AG04449 (cell line): ENCODE results near the gene RAB13.
"Not testable (repeated sequence)": the region's sequence is repeated elsewhere in the genome, so short reads cannot be mapped to it uniquely, and the experiment has no call there.

Source experiments
- CTCF ChIA-PET: fragments of 350-600 bp; formaldehyde crosslinking; extraction: SDS; loops from one replicate; lab custom pipeline; 2021; ENCODE audit warnings: antibody characterized with exemption; lab: Yijun Ruan, JAX
- POLR2A ChIA-PET: fragments of 400-600, 350-600 bp; formaldehyde crosslinking; extraction: SDS; loops from one replicate; lab custom pipeline; 2020; ENCODE audit warnings: antibody characterized with exemption, inconsistent platforms; lab: Yijun Ruan, JAX
- DNase-seq: peaks from one replicate; pipeline ENCODE4 v3.0.0-alpha.2; 2010; ENCODE audit warnings: low read depth, low spot score
- H3K4me3 ChIP-seq: 2 replicates; pipeline ENCODE4 v1.5.1; 2011; ENCODE audit warnings: low read depth, mild to moderate bottlenecking, control low read depth, low read length
- TF ChIP-seq, protein P1 (sequence below): IDR thresholded peaks from one replicate; pipeline ENCODE4 v1.5.1; 2011; ENCODE audit warnings: mild to moderate bottlenecking, moderate library complexity, low read length, control low read depth, inconsistent platforms; ENCODE audit not compliant: insufficient read depth; ENCODE audit errors: missing control alignments

RAB13 gene

GRCh38 chr1:153985941-153986761 lies at the start of gene RAB13:
RAB13 (minus strand) TSS chr1:153986339; CDS start chr1:153986236, 103 bp downstream.
- CTCF ChIA-PET: interaction anchor here (0.6 to 6.3 kb wide), 63 partner anchors 9 to 634 kb away, joined by 3 to 88 read pairs (median 5); partner anchors contain the start of genes CHTOP, CREB3L4, CRTC2 and DENND4B
- peak within 1 kb of the TSS; percentile 93 for H3K4me3 ChIP-seq
- peak; percentile 28 for DNase-seq
- POLR2A ChIA-PET: interaction anchor here (0.7 to 1.6 kb wide), 9 partner anchors 9 to 203 kb away, joined by 3 to 5 read pairs (median 4); partner anchors contain the start of genes CREB3L4, DENND4B, GATAD2B and JTB
- TF ChIP-seq, protein P1, sequence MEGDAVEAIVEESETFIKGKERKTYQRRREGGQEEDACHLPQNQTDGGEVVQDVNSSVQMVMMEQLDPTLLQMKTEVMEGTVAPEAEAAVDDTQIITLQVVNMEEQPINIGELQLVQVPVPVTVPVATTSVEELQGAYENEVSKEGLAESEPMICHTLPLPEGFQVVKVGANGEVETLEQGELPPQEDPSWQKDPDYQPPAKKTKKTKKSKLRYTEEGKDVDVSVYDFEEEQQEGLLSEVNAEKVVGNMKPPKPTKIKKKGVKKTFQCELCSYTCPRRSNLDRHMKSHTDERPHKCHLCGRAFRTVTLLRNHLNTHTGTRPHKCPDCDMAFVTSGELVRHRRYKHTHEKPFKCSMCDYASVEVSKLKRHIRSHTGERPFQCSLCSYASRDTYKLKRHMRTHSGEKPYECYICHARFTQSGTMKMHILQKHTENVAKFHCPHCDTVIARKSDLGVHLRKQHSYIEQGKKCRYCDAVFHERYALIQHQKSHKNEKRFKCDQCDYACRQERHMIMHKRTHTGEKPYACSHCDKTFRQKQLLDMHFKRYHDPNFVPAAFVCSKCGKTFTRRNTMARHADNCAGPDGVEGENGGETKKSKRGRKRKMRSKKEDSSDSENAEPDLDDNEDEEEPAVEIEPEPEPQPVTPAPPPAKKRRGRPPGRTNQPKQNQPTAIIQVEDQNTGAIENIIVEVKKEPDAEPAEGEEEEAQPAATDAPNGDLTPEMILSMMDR: no peak

- H3K4me3 ChIP-seq, DNase-seq, POLR2A ChIA-PET, CTCF ChIA-PET: not testable (repeated sequence)
Observed at GRCh38 chr1:154033697-154034096, 47.6 kb upstream of the RAB13 start.

DNA sequence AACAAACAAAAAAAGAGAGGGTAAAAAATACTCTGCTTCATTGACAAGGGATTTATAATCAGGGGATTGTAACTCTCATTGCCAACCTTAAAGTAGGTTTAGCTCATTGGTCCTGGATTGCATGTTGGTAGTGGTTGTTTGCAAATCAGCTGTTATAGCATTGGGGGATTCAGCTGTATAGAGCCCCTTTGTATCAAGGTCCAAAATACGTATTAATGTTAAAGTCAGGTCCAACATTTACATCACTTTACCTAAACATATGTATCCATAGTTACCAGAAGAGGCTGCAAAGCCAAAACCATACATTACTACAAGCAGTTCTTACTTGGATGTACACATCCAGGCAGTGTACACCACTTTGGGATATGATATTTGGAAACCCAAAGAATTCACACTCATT lies 33.8 kb upstream of the RAB13 start:
- no peak overlapping the region for H3K4me3 ChIP-seq
- ChIA-PET POLR2A (no interaction called here), CTCF (no interaction called here)
- no peak for DNase-seq
- TF ChIP-seq, protein P1: no peak

DNA sequence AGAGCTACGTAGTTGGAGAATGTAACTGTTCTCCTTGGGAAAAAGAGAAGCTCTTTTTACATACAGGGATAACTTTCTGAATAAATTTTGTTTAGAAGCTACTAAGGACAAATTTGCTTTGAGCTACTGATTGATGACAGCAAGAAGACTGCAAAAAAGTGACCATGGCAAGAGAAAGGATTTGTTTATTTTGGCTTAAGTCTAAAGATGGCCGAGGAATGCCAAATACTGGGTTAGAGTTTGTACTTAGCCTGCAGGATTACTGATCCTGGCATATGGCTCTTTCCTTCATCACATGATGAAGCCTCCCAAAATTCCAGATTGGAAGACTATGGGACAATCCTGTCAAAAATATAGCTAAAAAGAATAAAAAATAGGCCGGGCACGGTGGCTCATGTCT lies 33.1 kb upstream of the RAB13 start:
- ChIA-PET CTCF (no interaction called here), POLR2A (no interaction called here)
- TF ChIP-seq, protein P1: no peak

GRCh38 chr1:154014154-154014907 lies 28.2 kb upstream of the RAB13 start:
- peak; percentile 19 for DNase-seq
- ChIA-PET POLR2A (no interaction called here), CTCF (no interaction called here)

More for the DNA sequence above, 33.1 kb upstream of the RAB13 start:
- no peak overlapping the region for H3K4me3 ChIP-seq
- no peak for DNase-seq

GRCh38 chr1:154012543-154012942 lies 26.4 kb upstream of the RAB13 start:
- POLR2A ChIA-PET, DNase-seq, H3K4me3 ChIP-seq, CTCF ChIA-PET: not testable (repeated sequence)

More at GRCh38 chr1:154014154-154014907, 28.2 kb upstream of the RAB13 start:
- TF ChIP-seq, protein P1: no peak
- H3K4me3 ChIP-seq: no peak overlapping the region

DNA sequence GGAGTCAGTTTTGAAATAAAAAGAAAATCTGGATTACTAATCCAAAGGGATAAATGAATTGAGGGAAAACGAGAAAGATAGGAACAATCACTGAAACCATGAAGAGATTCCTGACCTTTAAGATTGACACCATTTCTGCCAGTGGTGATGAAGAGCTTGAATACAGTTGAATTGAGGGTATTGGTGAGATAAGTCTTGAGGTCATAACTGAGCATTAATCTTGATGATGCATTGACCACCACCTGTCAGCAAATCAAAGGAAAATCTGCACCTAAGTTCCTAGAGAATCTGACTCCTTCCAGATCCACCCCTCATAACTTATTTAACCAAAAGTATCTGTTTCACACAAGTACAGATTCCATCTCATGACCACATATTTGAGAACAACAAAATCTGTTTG lies 26.0 kb upstream of the RAB13 start:
- DNase-seq: no peak
- H3K4me3 ChIP-seq: no peak overlapping the region
- CTCF ChIA-PET: no interaction called here
- TF ChIP-seq, protein P1: no peak
- POLR2A ChIA-PET: no interaction called here
